GM23338 (cell line): ENCODE measurements around the gene SNX8. TPM values are rescaled to one million over a fixed set of nuclear protein-coding genes. Genes with fewer than 3 reads are reported as not detected.
A peak's percentile ranks its signal among the peaks of the same experiment; 100 is the strongest.

ENCODE experiments used
- ATAC-seq: fragments of 200-7000 bp; cut with Tn5 transposase; 3 replicates; pipeline ENCODE4 v1.9.1; 2020
- DNase-seq: peaks from one replicate; pipeline ENCODE4 v3.0.0-alpha.2; 2015; ENCODE audit warnings: low spot score
- H2AFZ ChIP-seq: fragments of 200-600 bp; sonication (generic); 2 replicates; pipeline ENCODE4 v1.8.0; 2016; ENCODE audit warnings: antibody characterized with exemption, mild to moderate bottlenecking, moderate library complexity
- H3F3A ChIP-seq: fragments of 200-600 bp; sonication (generic); replicated peaks from 2 replicates; pipeline ENCODE4 v1.8.0; 2017; ENCODE audit warnings: antibody characterized with exemption, mixed run types, low read depth
- H3K27ac ChIP-seq: fragments of 200-600 bp; sonication (generic); 2 replicates; pipeline ENCODE4 v1.6.1; 2016; ENCODE audit warnings: low read depth
- H3K27me3 ChIP-seq: fragments of 200-600 bp; sonication (generic); 2 replicates; pipeline ENCODE4 v1.8.0; 2016; ENCODE audit warnings: mild to moderate bottlenecking, mixed run types, moderate library complexity; ENCODE audit not compliant: insufficient read depth
- H3K36me3 ChIP-seq: fragments of 200-600 bp; sonication (generic); 2 replicates; pipeline ENCODE4 v1.8.0; 2016; ENCODE audit warnings: mild to moderate bottlenecking; ENCODE audit not compliant: insufficient read depth
- H3K4me1 ChIP-seq: fragments of 200-600 bp; sonication (generic); 2 replicates; pipeline ENCODE4 v1.8.0; 2016; ENCODE audit warnings: mild to moderate bottlenecking, moderate library complexity; ENCODE audit not compliant: insufficient read depth
- H3K4me2 ChIP-seq: fragments of 200-600 bp; sonication (generic); 2 replicates; pipeline ENCODE4 v1.7.1; 2017; ENCODE audit warnings: mixed run types
- H3K4me3 ChIP-seq: fragments of 200-600 bp; sonication (generic); 2 replicates; pipeline ENCODE4 v1.6.1; 2016; ENCODE audit warnings: mixed run types
- H3K79me2 ChIP-seq: fragments of 200-600 bp; sonication (generic); replicated peaks from 2 replicates; pipeline ENCODE4 v1.8.0; 2017; ENCODE audit warnings: mild to moderate bottlenecking; ENCODE audit not compliant: insufficient read depth
- H3K9me2 ChIP-seq: fragments of 200-600 bp; sonication (generic); 2 replicates; pipeline ENCODE4 v1.8.0; 2017; ENCODE audit not compliant: insufficient read depth
- H4K20me1 ChIP-seq: fragments of 200-600 bp; sonication (generic); replicated peaks from 2 replicates; pipeline ENCODE4 v1.8.0; 2017; ENCODE audit warnings: mild to moderate bottlenecking; ENCODE audit not compliant: insufficient read depth
- H3K27ac Mint-ChIP-seq: 2 replicates; pipeline ENCODE4 v1.8.0; 2020; ENCODE audit warnings: inconsistent platforms, mild to moderate bottlenecking, moderate library complexity, mixed read lengths
- H3K27me3 Mint-ChIP-seq: 3 replicates; pipeline ENCODE4 v1.8.0; 2022; ENCODE audit warnings: low read depth, mild to moderate bottlenecking, moderate library complexity, mixed read lengths, inconsistent platforms; ENCODE audit not compliant: insufficient read depth, poor library complexity
- H3K36me3 Mint-ChIP-seq: 3 replicates; pipeline ENCODE4 v1.8.0; 2021; ENCODE audit warnings: low read depth, mild to moderate bottlenecking, inconsistent platforms, moderate library complexity, mixed read lengths
- H3K4me1 Mint-ChIP-seq: 3 replicates; pipeline ENCODE4 v1.8.0; 2020; ENCODE audit warnings: mild to moderate bottlenecking, inconsistent platforms, mixed read lengths
- H3K4me3 Mint-ChIP-seq: 3 replicates; pipeline ENCODE4 v1.8.0; 2021; ENCODE audit warnings: moderate library complexity, mild to moderate bottlenecking, inconsistent platforms, mixed read lengths
- H3K9me3 Mint-ChIP-seq: 3 replicates; pipeline ENCODE4 v1.8.0; 2020; ENCODE audit warnings: moderate library complexity, mild to moderate bottlenecking, inconsistent platforms, mixed read lengths
- CREB1 ChIP-seq: fragments of 250-450 bp; sonication (Bioruptor Pico); IDR thresholded peaks from 2 replicates; pipeline ENCODE4 v1.5.0; 2020; ENCODE audit warnings: low read depth, mild to moderate bottlenecking, moderate library complexity
- CTCF ChIP-seq, 2 experiments: fragments of 200-600 bp in 1 of 2; sonication (generic) in 1 of 2; conservative IDR thresholded peaks; 2 replicates each; pipeline versions ENCODE4 v1.5.1 to v1.6.1; 2016 to 2017; ENCODE audit warnings: antibody characterized with exemption in 2 of 2, low read depth in 2 of 2, mild to moderate bottlenecking in 2 of 2, moderate library complexity in 1 of 2
- ETS1 ChIP-seq: IDR thresholded peaks from 2 replicates; pipeline ENCODE4 v1.6.1; 2016; ENCODE audit warnings: antibody characterized with exemption
- EZH2phosphoT487 ChIP-seq: fragments of 200-600 bp; sonication (generic); IDR thresholded peaks from one replicate; pipeline ENCODE4 v1.8.1; 2018; ENCODE audit warnings: antibody characterized with exemption; ENCODE audit not compliant: unreplicated experiment
- NANOG ChIP-seq: IDR thresholded peaks from 2 replicates; pipeline ENCODE4 v1.6.1; 2016; ENCODE audit warnings: antibody characterized with exemption, borderline replicate concordance
- STAT1 ChIP-seq: IDR thresholded peaks from one replicate; pipeline ENCODE4 v1.6.1; 2016; ENCODE audit warnings: antibody characterized with exemption; ENCODE audit not compliant: unreplicated experiment
- ZNF114 ChIP-seq: fragments of 250-450 bp; sonication (Bioruptor Pico); IDR thresholded peaks from 2 replicates; pipeline ENCODE4 v1.5.0; 2020; ENCODE audit warnings: mild to moderate bottlenecking, moderate library complexity
- ZNF331 ChIP-seq: fragments of 250-450 bp; sonication (Bioruptor Pico); IDR thresholded peaks from 2 replicates; pipeline ENCODE4 v1.5.0; 2020; ENCODE audit warnings: low read depth, mild to moderate bottlenecking, moderate library complexity
- ZNF462 ChIP-seq: fragments of 250-450 bp; sonication (Bioruptor Pico); IDR thresholded peaks from 2 replicates; pipeline ENCODE4 v1.5.0; 2020; ENCODE audit warnings: mild to moderate bottlenecking, moderate library complexity
- polyA plus RNA-seq: library from polyadenylated mRNA; unstranded; fragments of >200 nt; fragmentation: Nextera tagmentation; extraction: Ambion mirVana; gene quantifications from 2 replicates; pipeline ENCODE4 v1.2.1, GENCODE V29; 2016
- total RNA-seq: library from RNA; depleted of rRNA; stranded (reverse); fragments of >200 nt; shearing (Covaris generic); gene quantifications from 2 replicates; pipeline ENCODE4 v1.2.3, GENCODE V29; 2014

SNX8 gene
- total and polyA plus RNA-seq, 2 experiments from 2014 or later, result 44.3 to 50.9 TPM

GRCh38 chr7:2299131-2299829 is 15.0 kb downstream of the SNX8 start:
- no peak overlapping the region for H2AFZ ChIP-seq
- H3K36me3 Mint-ChIP-seq, result peaks cover 22% of the 10 kb centered on the region

More at GRCh38 chr7:2299131-2299829, 15.0 kb downstream of the SNX8 start:
- Mint-ChIP-seq H3K27me3 (peaks cover 17% of the 10 kb centered on the region), H3K27ac (0 out of 2 replicates have a peak overlapping the region, but pooled peaks have one; percentile 36), H3K4me1 (peaks cover 26% of the 10 kb centered on the region), H3K4me3 (no peak overlapping the region), H3K9me3 (peaks cover 24% of the 10 kb centered on the region)
- Histone ChIP-seq H3K9me2 (no peaks in the 10 kb centered on the region), H3K27ac (peak overlapping the region; percentile 16; the same call in 1 of the 2 replicates), H3K4me1 (peaks cover 9% of the 10 kb centered on the region; the same call in 1 of the 2 replicates), H3K79me2 (peaks cover 46% of the 10 kb centered on the region), H3K27me3 (no peaks in the 10 kb centered on the region), H3K4me3 (no peak overlapping the region), H4K20me1 (no peaks in the 10 kb centered on the region), H3F3A (no peaks in the 10 kb centered on the region), H3K36me3 (no peaks in the 10 kb centered on the region), H3K4me2 (no peak overlapping the region)
- TF ChIP-seq ZNF114 (no peak), ETS1 (no peak), EZH2phosphoT487 (no peak), ZNF331 (CRISPR knock-in tag) (no peak), CREB1 (no peak), ZNF462 (CRISPR knock-in tag) (no peak), CTCF (conservative IDR thresholded peaks at IDR 0.05; ENCODE audit: low read depth in 2 of 2) (no peak), NANOG (no peak), STAT1 (no peak)
- ATAC-seq, result no peak
- DNase-seq, result no peak
